ENCODE results near the gene IMP4.
A peak's percentile ranks its signal among the peaks of the same experiment; 100 is the strongest.

IMP4 gene

DNA sequence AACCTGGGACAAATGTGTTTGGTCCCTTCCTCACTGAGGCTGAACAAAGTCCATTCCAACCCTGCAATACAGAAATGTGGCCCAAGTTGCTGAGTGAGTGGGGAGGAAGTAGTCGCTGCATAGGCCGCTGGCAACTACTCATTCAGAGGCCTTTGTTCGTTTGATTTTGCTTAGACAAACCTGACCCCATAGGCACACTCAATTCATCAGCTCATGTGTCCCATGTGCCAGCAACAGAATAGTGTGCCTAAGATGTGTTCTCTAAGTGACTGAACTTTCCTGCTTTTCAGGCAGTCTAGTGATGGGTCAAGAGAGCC, 36.2 kb downstream of the IMP4 start:
- no peak for DNase-seq

DNA sequence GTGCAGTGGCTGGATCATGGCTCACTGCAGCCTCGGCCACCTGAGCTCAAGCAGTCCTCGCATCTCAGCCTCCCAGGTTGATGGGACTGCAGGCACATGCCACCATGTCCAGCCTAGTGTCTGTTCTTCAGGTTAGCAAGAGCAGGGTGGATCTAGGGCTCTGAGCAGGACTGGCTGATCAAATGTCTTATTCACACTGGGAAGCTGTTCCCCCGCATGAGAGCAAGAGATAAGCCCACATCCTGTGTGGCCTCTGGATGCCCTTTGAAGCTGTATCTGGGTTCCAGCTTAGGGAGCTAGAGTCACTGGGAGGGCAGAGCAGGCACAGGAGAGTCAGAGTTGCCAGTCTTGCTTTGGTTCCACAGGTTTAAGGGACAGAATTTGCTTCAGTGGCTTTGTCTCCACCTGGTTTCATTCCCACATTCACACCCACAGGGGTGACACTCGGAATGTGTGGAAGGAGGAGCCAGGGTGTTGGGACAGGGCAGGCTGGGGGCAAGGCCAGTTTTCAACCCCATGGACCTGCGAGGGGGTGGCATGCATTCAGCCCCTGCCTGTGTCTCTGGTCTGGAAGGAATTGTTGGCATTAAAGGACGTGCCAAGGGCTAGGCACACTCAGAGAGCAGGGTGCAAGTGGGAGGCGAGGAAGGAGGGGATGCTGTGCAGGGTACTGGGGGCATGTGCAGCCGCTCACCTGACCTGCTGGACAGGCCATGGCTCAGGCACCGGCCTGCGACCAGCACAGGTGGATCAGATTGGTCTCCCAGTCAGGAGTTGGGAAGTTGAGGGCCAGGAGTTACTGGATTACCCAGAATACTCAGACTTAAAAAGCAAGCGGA, 37.6 kb downstream of the IMP4 start:
- peak; percentile 53 for DNase-seq

DNA sequence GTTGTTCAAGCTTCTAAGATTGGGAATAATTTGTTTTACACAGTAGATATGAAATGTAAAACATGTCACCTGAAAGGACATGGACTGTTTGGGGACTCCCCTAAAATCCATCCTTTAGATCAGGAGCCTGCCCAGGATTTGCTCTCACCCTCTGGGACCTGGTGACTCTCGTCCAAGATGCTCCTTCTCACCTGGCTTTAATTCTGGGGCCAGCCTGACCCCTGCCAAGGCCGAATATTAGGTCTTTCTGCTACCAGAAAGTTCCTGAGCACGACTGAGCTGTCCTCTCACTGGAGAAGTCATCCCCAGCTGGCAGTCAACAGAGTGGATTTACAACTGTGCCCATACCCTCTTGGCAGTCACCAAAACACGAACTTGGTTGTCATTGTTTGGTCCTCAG, 38.4 kb downstream of the IMP4 start:
- DNase-seq: no peak

DNA sequence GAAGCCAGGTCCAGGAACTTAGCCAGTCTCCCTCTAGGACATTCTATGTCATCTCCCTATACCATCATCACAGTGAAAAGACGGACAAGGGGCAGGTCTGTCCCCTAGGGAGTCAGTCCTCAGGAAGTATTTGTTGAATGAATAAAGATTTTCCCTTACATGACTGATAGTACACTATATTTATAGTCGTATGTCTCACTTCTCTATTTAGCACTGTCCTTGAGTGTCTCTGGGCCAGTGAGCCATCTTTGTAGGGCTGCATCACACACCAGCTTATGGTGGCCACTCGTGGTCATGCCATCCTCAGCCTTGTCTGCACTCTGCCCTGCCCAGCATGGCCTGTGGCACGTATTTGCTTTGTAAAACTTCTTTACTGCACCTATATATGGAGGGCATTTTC, 38.9 kb downstream of the IMP4 start:
- DNase-seq: no peak

DNA sequence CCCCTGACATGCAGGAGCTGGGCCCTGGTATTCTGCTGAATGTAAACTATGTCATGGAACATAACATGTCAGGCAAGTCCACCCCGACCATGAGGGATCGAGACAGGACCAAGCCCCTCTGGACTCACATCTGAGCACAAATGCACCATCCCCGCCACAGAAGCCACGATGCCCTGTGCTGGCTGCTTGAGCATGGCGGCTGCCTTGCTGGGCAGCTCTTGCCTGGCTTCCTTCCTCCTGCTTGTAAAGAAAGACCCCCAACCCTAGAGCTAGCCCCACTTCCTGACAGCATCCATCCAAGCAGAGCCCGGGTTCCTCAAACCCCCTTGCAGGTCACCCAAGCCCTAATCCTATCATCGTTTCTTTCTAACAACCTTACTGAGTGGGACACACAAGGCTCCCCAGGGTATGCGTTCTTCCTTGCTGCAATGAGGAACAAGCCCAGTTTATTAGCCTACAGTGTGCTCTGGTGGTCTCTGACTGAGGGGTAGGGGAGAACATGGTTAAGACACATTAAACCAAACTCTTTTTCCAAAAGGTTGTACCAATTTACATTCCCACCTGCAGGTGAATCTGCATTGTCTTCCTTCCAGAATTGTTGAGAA, 39.7 kb downstream of the IMP4 start:
- DNase-seq: no peak

DNA sequence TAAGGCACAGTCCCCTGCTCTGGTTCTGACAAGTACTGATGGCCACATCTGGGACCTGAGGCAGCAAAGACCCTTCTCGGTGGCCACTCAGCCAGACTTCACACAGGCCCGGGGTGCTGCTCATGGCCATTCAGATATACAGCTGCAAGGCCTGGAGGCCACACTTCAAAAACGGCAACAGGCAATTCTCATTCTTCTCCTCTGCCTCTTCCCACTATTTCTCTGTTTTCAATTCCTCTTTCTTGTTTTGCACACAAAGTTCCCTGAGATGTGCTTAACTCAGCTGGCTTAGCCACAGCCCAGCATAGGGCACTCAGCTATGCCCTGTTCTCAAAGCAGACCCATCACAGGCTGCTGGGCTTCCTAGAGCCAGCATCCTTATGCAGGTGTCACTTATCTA, 43.0 kb downstream of the IMP4 start:
- no peak for DNase-seq

DNA sequence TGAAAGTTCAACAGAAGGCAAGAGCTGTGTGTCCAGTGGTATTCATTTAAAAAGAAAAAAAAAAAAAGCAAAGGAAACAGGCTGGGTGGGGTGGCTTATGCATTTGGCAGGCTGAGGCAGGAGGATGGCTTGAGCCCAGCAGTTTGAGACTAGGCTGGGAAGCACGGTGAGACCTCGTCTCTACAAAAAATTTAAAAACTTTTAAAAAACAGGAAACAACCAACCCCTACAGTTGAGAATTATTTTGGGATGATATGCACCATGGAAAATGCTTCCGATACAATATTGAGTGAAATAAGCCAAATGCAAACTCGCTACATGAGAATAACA, 44.3 kb downstream of the IMP4 start:
- DNase-seq: no peak

DNA sequence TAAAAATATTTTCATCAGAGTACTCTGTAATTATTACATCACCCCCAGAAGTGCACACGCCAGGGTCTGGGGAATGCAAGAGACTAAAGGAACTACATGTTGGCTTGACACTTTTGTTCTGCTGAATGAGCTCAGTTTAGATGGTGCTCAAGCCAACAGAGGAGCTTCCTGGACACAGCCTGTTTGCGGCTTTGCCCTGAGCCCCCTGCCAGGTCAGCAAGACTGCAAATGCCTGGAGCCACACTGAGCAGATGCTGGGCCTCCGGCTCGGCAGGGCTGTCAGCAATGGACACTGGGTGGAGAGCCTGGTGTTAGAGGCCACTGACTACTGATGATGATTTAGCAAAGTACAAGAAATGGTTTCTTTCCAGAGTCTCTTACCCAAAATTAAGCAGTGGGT, 45.1 kb downstream of the IMP4 start:
- no peak for DNase-seq

DNA sequence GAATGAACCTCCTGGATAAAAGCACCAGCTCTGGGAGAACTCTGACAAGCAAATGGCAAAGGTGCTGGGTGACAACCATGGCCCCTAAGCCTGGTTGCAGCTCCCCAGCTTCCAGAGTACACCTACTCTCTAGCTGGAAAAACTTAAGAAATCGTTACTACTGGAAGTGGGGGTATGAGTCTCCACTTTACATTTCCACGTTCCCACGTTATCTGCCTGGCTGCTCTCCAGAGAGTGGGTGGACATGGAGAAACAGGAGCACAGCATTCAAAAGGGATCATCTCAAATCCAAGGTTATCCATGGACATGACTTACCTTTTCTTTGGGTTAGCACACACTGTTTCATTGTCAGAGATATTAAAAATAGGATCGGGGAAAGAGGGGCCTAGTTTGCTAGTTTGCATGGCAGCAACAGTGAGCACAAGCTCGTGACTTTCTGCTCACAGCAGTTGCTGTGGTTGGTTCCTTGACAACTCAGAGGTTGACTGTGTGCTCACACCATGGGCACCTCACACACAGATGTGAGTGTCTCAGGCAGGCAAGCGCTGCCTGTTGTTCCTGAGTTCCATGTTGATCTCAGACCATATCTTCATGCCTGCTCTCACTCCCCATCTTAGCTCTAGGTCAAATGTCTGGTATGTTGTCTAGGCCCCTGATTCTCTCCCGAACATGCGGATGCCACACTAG, 45.7 kb downstream of the IMP4 start:
- no peak for DNase-seq

DNA sequence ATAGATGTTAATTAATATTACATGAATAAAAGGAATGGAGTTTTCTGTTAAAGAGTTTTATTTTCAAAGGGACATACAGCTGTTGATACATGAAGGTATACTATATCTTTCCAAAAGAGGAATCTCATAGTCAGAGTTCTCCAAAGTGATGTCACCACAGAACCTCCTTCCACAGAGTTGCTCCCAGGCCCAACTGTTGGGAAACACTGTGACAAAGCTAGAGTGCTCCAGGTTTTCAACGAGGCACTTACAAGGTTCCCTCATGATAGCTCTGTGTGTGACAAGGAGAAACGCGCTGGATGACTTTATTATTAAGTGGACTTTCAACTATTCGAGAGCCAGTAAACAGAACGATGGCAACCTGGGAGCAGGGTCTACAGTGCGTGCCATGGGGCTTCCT, 46.7 kb downstream of the IMP4 start:
- DNase-seq: no peak

DNA sequence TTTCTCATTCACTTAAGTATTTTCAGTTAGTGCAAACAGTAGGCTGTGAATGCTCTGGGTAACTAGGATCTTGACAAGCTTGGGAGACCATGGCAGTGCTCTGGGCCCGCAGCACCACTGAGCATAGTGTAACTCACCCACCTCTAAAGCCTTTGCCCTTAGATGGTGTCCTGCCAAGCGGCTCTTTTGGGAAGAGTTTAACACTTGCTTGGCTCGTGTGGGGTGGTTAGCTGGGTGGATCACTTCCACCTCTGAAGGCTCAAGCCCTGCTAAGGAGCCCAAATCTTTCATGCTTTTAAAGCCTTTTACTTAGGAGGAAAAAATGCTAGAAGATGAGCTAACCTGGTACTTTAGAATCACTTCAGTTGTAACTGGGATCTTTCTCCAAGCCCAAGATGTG, 47.1 kb downstream of the IMP4 start:
- DNase-seq: no peak

DNA sequence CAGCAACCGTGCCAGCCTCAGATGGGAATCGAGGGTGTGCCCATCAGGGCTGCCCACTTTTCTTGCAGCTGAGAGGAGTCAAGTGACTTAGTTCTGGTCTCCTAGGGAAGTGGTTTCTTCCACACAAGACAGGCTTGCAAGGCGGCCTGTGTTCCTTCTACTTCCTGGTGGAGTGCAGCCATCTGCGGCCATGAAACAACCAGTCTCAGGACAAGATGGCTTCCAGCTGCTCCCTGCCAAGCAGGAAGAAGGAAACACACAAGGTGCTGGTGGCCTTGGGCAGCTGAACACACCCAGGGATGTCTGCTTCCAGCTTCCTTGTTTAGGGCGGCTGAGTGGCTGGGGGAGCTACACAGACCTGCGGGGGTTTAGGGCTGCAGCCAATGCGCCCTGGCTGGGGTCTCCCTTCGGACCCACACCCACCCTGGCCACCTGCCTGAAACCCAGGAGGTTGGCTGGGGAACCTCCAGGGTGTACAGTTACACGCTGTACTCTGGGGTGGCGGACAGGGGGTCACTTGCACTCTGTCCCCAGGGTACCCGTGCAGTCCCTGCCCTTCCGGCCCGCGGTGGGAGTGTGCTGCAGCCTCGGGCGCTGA, 47.9 kb downstream of the IMP4 start:
- no peak for DNase-seq

DNA sequence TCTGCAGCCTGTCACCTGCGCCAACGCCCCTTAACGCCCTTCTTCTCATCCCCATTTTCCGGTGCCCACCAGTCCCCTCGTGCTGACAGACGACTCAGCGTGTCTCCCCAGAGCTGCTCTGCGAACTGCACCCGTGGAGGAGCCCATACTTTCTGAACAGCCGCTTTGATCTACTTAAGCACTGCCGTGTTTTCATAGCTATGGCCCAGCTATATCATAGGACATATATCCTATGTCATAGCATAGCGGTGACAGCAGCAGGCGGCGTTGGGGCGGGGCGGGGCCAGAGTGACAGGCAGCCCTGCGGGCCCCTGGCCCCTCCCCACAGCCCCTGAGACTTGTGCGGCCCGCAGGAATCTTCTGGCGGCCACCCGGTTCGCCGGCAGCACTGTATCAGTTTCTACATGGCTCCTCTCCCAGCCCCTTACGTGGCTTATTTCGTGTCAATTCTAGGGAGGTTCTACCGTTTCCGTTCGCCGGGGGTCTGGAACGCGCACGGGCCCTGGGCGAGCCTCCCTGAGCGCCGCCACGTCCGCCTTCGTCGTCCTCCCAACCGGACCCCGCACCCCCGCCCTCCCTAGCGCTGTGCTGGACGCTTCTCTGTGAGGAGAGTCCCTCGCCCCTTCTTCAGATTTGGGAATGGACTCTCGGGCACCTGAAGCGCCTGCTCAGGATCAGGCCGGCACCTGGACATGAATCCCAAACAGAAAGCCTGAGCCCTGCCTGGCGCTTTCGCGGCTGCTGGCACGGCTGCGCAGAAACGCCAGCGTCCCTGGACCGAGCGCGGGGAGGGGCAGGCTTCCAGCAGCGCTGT, 48.6 kb downstream of the IMP4 start:
- no peak for DNase-seq

DNA sequence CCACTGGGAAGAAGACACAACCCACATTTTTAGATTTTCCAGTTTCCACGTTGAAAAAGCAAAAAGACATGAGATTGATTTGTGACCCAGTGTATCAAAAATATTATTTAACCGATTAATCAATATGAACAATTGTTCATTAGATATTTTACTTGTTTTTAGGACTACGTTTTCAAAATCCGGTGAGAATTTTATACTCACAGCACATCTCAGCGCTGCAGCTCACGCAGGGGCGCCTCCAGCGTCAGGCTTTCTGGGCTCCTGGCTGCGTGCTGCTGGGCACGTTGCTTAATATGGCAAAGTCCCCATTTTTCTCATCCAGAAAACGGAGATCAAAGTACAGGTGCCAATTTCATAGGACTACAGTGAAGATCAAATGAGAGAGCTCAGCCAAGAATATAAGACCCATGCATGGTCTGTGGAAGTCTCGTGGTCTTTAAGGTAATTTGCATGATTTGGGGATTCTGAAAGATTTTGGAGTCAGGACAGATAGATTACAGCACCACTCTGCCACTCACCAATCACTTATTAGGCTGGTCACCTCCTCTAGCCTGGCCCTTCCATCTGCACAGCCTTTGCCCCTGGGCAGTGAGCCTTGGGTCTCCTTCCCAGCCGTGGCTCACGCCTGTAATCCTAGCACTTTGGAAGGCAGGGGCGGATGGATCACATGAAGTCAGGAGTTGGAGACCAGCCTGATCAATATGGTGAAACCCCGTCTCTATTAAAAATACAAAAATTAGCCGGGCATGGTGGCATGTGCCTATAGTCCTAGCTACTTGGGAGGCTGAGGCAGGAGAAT, 49.4 kb downstream of the IMP4 start:
- DNase-seq: no peak

DNA sequence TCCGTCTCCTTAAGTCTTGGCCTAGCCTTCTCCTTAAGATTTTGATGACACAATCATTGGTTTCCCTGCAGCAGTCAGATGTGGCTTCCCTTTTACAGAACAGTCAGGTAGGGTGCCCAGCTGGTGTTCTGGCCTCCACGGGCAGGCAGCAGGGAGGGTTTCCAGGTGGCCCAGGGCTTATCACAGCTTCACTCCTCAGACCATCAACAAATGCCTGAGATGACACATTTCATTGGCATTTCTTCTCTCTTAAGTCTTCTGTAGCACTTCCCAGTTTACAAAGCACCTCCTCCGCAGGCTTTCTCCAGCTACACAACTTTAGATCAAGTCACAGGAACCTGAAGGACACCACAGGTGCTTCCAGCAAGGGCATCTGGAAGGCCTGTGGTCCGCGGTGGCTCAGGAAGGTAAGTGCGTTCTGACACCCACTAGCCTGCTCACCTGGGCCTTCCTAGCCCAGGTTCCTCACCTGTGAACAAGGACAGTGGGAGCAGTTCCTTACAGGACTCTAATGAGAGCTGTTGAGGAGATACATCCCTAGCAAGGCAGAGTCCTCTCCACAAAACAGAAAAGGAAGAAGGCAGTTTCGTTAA, 50.7 kb downstream of the IMP4 start:
- DNase-seq: peak; percentile 76

All from NCI-H226 (cell line).